Psoas muscle (tissue), 8 donors: ENCODE data around the gene INSR. TPM values are rescaled to one million over a fixed set of nuclear protein-coding genes. Genes with fewer than 3 reads are reported as not detected.
A peak's percentile ranks its signal among the peaks of the same experiment; 100 is the strongest.

ENCODE experiments used
- ATAC-seq, 4 donors: fragments of 200-7000 bp; cut with Tn5 transposase; one replicate each; pipeline ENCODE4 v1.9.1; 2020; ENCODE audit warnings: moderate library complexity in 3 of 4, mild to moderate bottlenecking in 2 of 4
- DNase-seq, 2 donors: peaks; one replicate each; pipeline ENCODE4 v3.0.0-alpha.2; 2020
- H3K27ac ChIP-seq: fragments of 200-600 bp; one replicate; pipeline ENCODE4 v1.8.0; 2022
- H3K27me3 ChIP-seq, 3 donors: fragments of 200-600 bp in 1 of 3; one replicate each; pipeline versions ENCODE4 v1.6.1 to v1.8.0; 2013 to 2022; ENCODE audit warnings: low read length in 2 of 3, mild to moderate bottlenecking in 2 of 3, moderate library complexity in 1 of 3; ENCODE audit not compliant: insufficient read depth in 3 of 3
- H3K36me3 ChIP-seq, 2 donors: fragments of 200-600 bp in 1 of 2; one replicate each; pipeline versions ENCODE4 v1.6.1 to v1.8.0; 2013 to 2022; ENCODE audit warnings: low read depth in 1 of 2, mild to moderate bottlenecking in 1 of 2, moderate library complexity in 1 of 2; ENCODE audit not compliant: insufficient read depth in 1 of 2
- H3K4me1 ChIP-seq: fragments of 200-600 bp; one replicate; pipeline ENCODE4 v1.8.0; 2022
- H3K4me3 ChIP-seq: fragments of 200-600 bp; one replicate; pipeline ENCODE4 v1.8.0; 2022; ENCODE audit warnings: mild to moderate bottlenecking
- H3K9me3 ChIP-seq: fragments of 200-600 bp; one replicate; pipeline ENCODE4 v1.8.0; 2022
- WGBS, 3 donors: extraction: QIAGEN DNeasy Blood & Tissue Kit; methylation state at CpG; one replicate each; pipeline versions ENCODE4 v1.1.6 to v1.1.7; 2013; 5-methylcytosine and 5-hydroxymethylcytosine counted together
- intact Hi-C, 2 donors: fragments of 100-400 bp; cut with DNase I; formaldehyde crosslinking; loops; one replicate each; pipeline versions ENCODE4 v1.11.0 to v1.14.2; 2022
- polyA plus RNA-seq, 3 donors: library from polyadenylated mRNA; stranded (reverse); fragments of 200-250 nt; gene quantifications; one replicate each; pipeline ENCODE4 v1.2.3, GENCODE V29; 2013
- total RNA-seq, 4 donors: library from RNA; stranded (reverse); fragmentation: NEBNext Ultra II Directional in 2 of 4; extraction: Animal tissue kit (Norgen Biotek cat#: 25700) in 2 of 4; gene quantifications; one replicate each; pipeline versions ENCODE4 v1.2.1 to v1.2.4, GENCODE V29; 2021 to 2023
- TF ChIP-seq, protein P1 (sequence below): fragments of 200-600 bp; IDR thresholded peaks from one replicate; pipeline ENCODE4 v1.8.0; 2022; ENCODE audit warnings: antibody characterized with exemption
- donor health status: healthy with polysubstance abuse.
- donor health status: DM: no; HTN: no; CAD: no; lungs with moderate emphysema.
- donor health status: Bipolar disorder and iron deficiency.
- donor health status: healthy.
- donor health status: DM: yes; HTN: yes; CAD: no.
- donor health status: DM: no; HTN: no; CAD: no.
- donor health status: DM: no; HTN: no; CAD: no.
- donor health status: DM: yes; HTN: yes; CAD: no.

INSR gene
- total and polyA plus RNA-seq, 7 donors: 3.7 to 95.1 (median 48.5) TPM

- Histone ChIP-seq H3K9me3 (no peaks in the 10 kb centered on the region), H3K36me3 (no peaks in the 10 kb centered on the region), H3K4me3 (no peak overlapping the region), H3K4me1 (no peaks in the 10 kb centered on the region), H3K27ac (no peak overlapping the region), H3K27me3 (peaks cover 0 to 7% (median 0%) of the 10 kb centered on the region in 3 donors)
- TF ChIP-seq, protein P1, sequence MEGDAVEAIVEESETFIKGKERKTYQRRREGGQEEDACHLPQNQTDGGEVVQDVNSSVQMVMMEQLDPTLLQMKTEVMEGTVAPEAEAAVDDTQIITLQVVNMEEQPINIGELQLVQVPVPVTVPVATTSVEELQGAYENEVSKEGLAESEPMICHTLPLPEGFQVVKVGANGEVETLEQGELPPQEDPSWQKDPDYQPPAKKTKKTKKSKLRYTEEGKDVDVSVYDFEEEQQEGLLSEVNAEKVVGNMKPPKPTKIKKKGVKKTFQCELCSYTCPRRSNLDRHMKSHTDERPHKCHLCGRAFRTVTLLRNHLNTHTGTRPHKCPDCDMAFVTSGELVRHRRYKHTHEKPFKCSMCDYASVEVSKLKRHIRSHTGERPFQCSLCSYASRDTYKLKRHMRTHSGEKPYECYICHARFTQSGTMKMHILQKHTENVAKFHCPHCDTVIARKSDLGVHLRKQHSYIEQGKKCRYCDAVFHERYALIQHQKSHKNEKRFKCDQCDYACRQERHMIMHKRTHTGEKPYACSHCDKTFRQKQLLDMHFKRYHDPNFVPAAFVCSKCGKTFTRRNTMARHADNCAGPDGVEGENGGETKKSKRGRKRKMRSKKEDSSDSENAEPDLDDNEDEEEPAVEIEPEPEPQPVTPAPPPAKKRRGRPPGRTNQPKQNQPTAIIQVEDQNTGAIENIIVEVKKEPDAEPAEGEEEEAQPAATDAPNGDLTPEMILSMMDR: no peak
- DNase-seq (no peak), ATAC-seq (no peak)
- WGBS, 3 donors: 84 to 86% (median 85%) methylated on average over 10 of the region's 10 CpGs
- intact Hi-C loops: loop anchor here in 1 of 2 donors (5.0 to 10.0 kb wide), 2 partner anchors 190 to 688 kb away; no protein-coding TSS in a partner anchor
Measured at GRCh38 chr19:7106711-7107657, 187.2 kb downstream of the INSR start.

DNA sequence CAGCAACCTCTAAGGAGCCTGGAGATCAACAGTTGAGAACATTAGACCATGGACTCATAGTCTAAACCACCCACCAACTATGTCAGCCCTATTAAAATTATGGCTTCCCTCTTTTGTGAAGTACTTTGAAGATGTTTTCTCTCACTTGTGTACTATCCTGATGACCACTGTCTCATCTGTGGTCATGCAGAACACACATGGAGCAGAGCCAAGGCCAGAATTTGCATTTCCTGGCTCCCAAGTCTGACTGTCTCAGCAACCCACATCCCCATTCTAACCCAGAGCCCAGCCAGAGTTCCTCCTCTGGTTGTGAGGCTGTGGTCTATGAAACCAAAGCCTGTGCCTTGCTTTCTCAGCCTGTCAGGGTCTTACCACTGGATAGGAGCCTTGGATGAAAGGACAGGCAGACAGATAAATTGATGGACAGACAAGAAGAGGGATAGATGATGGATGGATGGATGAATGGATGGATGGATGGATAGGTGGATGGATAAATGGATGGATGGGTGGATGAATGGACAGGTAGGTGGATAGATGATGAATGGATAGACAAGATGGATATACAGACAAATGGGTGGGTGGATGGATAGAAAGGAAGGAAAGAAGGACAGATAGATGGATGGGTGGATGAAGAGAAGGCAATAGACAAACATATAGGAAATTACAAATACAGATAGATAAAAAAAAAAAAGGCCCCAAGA, 189.3 kb downstream of the INSR start:
- ATAC-seq: no peak
- intact Hi-C loops: loop anchor here in 1 of 2 donors (5.0 to 10.0 kb wide), 4 partner anchors 192 to 690 kb away; no protein-coding TSS in a partner anchor
- Histone ChIP-seq H3K27ac (no peak overlapping the region), H3K9me3 (no peaks in the 10 kb centered on the region), H3K27me3 (peaks cover 0 to 7% (median 0%) of the 10 kb centered on the region in 3 donors), H3K4me3 (no peak overlapping the region), H3K36me3 (no peaks in the 10 kb centered on the region), H3K4me1 (peaks cover under 1% of the 10 kb centered on the region)
- DNase-seq: no peak
- TF ChIP-seq, protein P1: no peak

DNA sequence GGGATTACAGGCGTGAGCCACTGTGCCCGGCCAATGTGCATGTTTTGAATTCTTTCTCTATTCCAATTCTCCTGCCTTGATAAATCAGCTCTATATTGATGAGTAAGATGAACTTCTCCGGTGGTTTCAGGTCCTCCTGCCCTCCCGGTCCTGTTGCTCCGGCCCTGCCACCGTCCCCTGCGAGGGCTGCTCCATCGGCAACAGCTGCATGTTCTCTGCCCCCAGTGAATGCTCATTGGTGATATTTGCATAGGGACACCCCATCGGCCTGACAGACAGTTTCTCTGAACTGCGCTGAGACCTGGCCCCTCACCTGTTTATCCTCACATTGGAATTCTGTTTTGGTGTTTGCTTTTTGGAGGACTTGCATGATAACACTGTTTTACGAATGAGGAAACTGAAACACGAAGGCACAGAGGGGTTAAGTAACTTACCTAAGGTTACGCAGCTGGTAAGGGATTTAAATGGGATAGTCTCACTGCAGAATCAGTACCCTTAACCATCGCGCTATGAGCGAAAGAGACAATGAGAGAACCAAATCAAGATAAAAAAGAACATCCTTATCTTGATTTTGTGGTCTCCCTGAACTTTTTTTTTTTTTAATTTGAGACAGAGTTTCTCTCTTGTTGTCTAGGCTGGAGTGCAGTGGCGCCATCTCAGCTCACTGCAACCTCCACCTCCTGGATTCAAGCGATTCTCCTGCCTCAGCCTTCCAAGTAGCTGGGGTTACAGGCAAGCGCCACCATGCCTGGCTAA, 192.5 kb downstream of the INSR start:
- Histone ChIP-seq H3K9me3 (no peaks in the 10 kb centered on the region), H3K27ac (no peak overlapping the region), H3K4me3 (no peak overlapping the region), H3K27me3 (no peaks in the 10 kb centered on the region), H3K36me3 (no peaks in the 10 kb centered on the region), H3K4me1 (peaks cover 5% of the 10 kb centered on the region)
- DNase-seq: no peak
- ATAC-seq: no peak
- intact Hi-C loops: loop anchor here (1.0 to 10.0 kb wide), 6 partner anchors 49 to 693 kb away; no protein-coding TSS in a partner anchor
- 68 to 71% (median 68%) methylated on average over 19 of the region's 19 CpGs for WGBS, 3 donors
- TF ChIP-seq, protein P1: no peak

- Histone ChIP-seq H3K27ac (peak overlapping the region; percentile 97), H3K36me3 (no peaks in the 10 kb centered on the region), H3K4me1 (peaks cover 5% of the 10 kb centered on the region), H3K4me3 (peak overlapping the region; percentile 89), H3K27me3 (no peaks in the 10 kb centered on the region), H3K9me3 (peaks cover 7% of the 10 kb centered on the region)
- TF ChIP-seq, protein P1: no peak
- ATAC-seq (no peak), DNase-seq (no peak)
- intact Hi-C loops: no loop called here
- 10 to 13% (median 11%) methylated on average over 9 of the region's 9 CpGs for WGBS, 3 donors
Measured at GRCh38 chr19:7099597-7099921, 194.7 kb downstream of the INSR start.
